OCI-LY1 (cell line): ENCODE data around the gene SDR42E2.

Experiments used
- EZH2 ChIP-seq: fragments of 200-600 bp; sonication (generic), shearing (Covaris generic); IDR thresholded peaks from 2 replicates; pipeline ENCODE4 v1.8.0; 2017; ENCODE audit warnings: borderline replicate concordance, mixed run types, mild to moderate bottlenecking, antibody characterized with exemption, low read length, moderate library complexity, mixed read lengths
- TF ChIP-seq, protein P1 (sequence below): fragments of 200-600 bp; sonication (generic), shearing (Covaris generic); IDR thresholded peaks from 2 replicates; pipeline ENCODE4 v1.5.1; 2017; ENCODE audit warnings: mild to moderate bottlenecking, antibody characterized with exemption, low read length, moderate library complexity, mixed read lengths

DNA sequence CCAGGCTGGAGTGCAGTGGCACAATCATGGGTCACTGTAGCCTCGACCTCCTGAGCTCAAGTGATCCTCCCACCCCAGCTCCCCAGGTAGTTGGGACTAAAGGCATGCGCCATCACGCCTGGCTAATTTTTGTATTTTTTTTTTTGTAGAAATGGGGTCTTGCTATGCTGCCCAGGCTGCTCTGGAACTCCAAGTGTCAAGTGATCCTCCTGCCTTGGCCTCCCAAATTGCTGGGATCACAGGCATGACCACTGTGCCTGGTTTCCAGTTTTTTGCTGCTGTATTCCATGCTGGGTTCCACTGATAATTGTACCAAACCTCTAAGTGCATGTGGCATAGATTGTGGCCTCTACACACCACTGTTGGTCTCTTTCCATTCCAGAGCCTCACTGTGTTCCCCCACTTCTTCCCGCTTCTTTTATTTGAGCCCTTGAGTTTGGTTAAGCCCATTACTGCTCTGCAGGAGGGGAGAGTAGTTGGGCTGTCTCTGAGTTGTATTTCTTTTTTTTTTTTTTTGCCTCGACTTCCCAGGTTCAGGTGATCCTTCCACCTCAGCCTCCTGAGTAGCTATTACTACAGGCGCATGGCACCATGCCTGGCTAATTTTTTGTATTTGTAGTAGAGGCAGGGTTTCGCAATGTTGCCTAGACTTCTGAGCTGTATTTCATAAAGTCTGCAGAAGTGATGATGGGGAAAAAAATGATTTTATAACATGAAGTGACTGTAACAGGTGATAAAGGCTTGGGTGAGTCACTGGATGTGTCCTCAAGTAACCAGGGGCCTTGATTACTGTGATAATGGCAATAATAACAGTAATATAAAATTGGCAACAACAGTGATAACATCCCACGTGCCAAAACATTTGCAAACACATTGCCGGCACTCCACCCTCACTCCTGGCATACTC, 73.8 kb downstream of the SDR42E2 start:
- TF ChIP-seq, protein P1, sequence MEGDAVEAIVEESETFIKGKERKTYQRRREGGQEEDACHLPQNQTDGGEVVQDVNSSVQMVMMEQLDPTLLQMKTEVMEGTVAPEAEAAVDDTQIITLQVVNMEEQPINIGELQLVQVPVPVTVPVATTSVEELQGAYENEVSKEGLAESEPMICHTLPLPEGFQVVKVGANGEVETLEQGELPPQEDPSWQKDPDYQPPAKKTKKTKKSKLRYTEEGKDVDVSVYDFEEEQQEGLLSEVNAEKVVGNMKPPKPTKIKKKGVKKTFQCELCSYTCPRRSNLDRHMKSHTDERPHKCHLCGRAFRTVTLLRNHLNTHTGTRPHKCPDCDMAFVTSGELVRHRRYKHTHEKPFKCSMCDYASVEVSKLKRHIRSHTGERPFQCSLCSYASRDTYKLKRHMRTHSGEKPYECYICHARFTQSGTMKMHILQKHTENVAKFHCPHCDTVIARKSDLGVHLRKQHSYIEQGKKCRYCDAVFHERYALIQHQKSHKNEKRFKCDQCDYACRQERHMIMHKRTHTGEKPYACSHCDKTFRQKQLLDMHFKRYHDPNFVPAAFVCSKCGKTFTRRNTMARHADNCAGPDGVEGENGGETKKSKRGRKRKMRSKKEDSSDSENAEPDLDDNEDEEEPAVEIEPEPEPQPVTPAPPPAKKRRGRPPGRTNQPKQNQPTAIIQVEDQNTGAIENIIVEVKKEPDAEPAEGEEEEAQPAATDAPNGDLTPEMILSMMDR, result no peak
- no peak for TF ChIP-seq EZH2
